ENCODE measurements around the gene AGAP1. TPM values are rescaled to one million over a fixed set of nuclear protein-coding genes. Genes with fewer than 3 reads are reported as not detected.
A peak's percentile ranks its signal among the peaks of the same experiment; 100 is the strongest.
"Not testable (repeated sequence)": the region's sequence is repeated elsewhere in the genome, so short reads cannot be mapped to it uniquely, and the experiment has no call there.

The AGAP1 gene
- total RNA-seq, 1 donor from 2014 or later: 54.7 TPM

- peaks cover 36% of the 10 kb centered on the region for H3K4me1 Mint-ChIP-seq
- DNase-seq (ENCODE audit: low read depth, low spot score): no peak
- no peak overlapping the region for H3K27ac Mint-ChIP-seq (ENCODE audit: unreplicated experiment)
- no peaks in the 10 kb centered on the region for H3K27me3 Mint-ChIP-seq (ENCODE audit: low read depth)
- TF ChIP-seq CTCF (conservative IDR thresholded peaks at IDR 0.05): no peak
- H3K9me3 Mint-ChIP-seq: no peaks in the 10 kb centered on the region
- H3K36me3 Mint-ChIP-seq (ENCODE audit: low read depth): no peaks in the 10 kb centered on the region
- no peak overlapping the region for H3K4me3 Mint-ChIP-seq
These were observed 452.7 kb downstream of the AGAP1 start for GRCh38 chr2:235946590-235946989.

GRCh38 chr2:235947055-235947454, 453.2 kb downstream of the AGAP1 start:
- H3K4me1 Mint-ChIP-seq: peaks cover 40% of the 10 kb centered on the region
- not testable (repeated sequence) for DNase-seq (ENCODE audit: low read depth, low spot score); H3K9me3 Mint-ChIP-seq; H3K36me3 Mint-ChIP-seq (ENCODE audit: low read depth); H3K27me3 Mint-ChIP-seq (ENCODE audit: low read depth); H3K4me3 Mint-ChIP-seq; H3K27ac Mint-ChIP-seq (ENCODE audit: unreplicated experiment)

GRCh38 chr2:235949567-235950472, 456.0 kb downstream of the AGAP1 start:
- no peak overlapping the region for H3K4me3 Mint-ChIP-seq
- H3K27me3 Mint-ChIP-seq (ENCODE audit: low read depth): no peaks in the 10 kb centered on the region
- DNase-seq (ENCODE audit: low read depth, low spot score): no peak
- H3K4me1 Mint-ChIP-seq: peaks cover 37% of the 10 kb centered on the region
- no peaks in the 10 kb centered on the region for H3K9me3 Mint-ChIP-seq
- no peak overlapping the region for H3K27ac Mint-ChIP-seq (ENCODE audit: unreplicated experiment)
- TF ChIP-seq CTCF (conservative IDR thresholded peaks at IDR 0.05): no peak
- H3K36me3 Mint-ChIP-seq (ENCODE audit: low read depth): no peaks in the 10 kb centered on the region

GRCh38 chr2:235950473-235950809, 456.6 kb downstream of the AGAP1 start:
- Mint-ChIP-seq H3K4me1 (peaks cover 37% of the 10 kb centered on the region), H3K27me3 (ENCODE audit: low read depth) (no peaks in the 10 kb centered on the region), H3K27ac (ENCODE audit: unreplicated experiment) (no peak overlapping the region), H3K4me3 (peak overlapping the region; percentile 41), H3K36me3 (ENCODE audit: low read depth) (no peaks in the 10 kb centered on the region), H3K9me3 (no peaks in the 10 kb centered on the region)
- peak; percentile 18 for DNase-seq (ENCODE audit: low read depth, low spot score)
- no peak for TF ChIP-seq CTCF (conservative IDR thresholded peaks at IDR 0.05)

GRCh38 chr2:235951493-235951892, 457.6 kb downstream of the AGAP1 start:
- peaks cover 35% of the 10 kb centered on the region for H3K4me1 Mint-ChIP-seq
- H3K27ac Mint-ChIP-seq (ENCODE audit: unreplicated experiment): peak overlapping the region; percentile 43
- no peak overlapping the region for H3K4me3 Mint-ChIP-seq
- H3K36me3 Mint-ChIP-seq (ENCODE audit: low read depth): no peaks in the 10 kb centered on the region
- no peaks in the 10 kb centered on the region for H3K9me3 Mint-ChIP-seq
- no peak for DNase-seq (ENCODE audit: low read depth, low spot score)
- H3K27me3 Mint-ChIP-seq (ENCODE audit: low read depth): no peaks in the 10 kb centered on the region
- TF ChIP-seq CTCF (conservative IDR thresholded peaks at IDR 0.05): no peak

GRCh38 chr2:235951982-235952381, 458.1 kb downstream of the AGAP1 start:
- H3K4me1 Mint-ChIP-seq: peaks cover 31% of the 10 kb centered on the region

More at GRCh38 chr2:235951982-235952381, 458.1 kb downstream of the AGAP1 start:
- H3K4me3 Mint-ChIP-seq: no peak overlapping the region
- no peak for TF ChIP-seq CTCF (conservative IDR thresholded peaks at IDR 0.05)
- DNase-seq (ENCODE audit: low read depth, low spot score): no peak
- no peak overlapping the region for H3K27ac Mint-ChIP-seq (ENCODE audit: unreplicated experiment)
- H3K9me3 Mint-ChIP-seq: no peaks in the 10 kb centered on the region
- no peaks in the 10 kb centered on the region for H3K36me3 Mint-ChIP-seq (ENCODE audit: low read depth)
- H3K27me3 Mint-ChIP-seq (ENCODE audit: low read depth): no peaks in the 10 kb centered on the region

Data from neural crest cell (in vitro differentiated cells).